ENCODE measurements around the gene SENP2. TPM values are rescaled to one million over a fixed set of nuclear protein-coding genes. Genes with fewer than 3 reads are reported as not detected.

Gene SENP2
- total and polyA plus RNA-seq, 9 of the 15 experiments (the other 6 are each of a cell fraction or from before 2014, with no cell fraction given), result 11.8 to 67.1 (median 41.1) TPM

GRCh38 chr3:185555860-185556347, 30.2 kb upstream of the SENP2 start:
- H3K9ac ChIP-seq (ENCODE audit: insufficient read depth in 1 of 2, low read depth in 2 of 2, low read length in 2 of 2), result no peak overlapping the region
- BruUV-seq (replicated peaks), result no TSS peak
- H3K27ac ChIP-seq (ENCODE audit: extremely low read depth, low read depth, low read length), result no peak overlapping the region
- H3K9me3 ChIP-seq (replicated peaks; ENCODE audit: control insufficient read depth, insufficient read depth, low read depth, low read length), result 0 out of 2 replicates have a peak, but pooled peaks cover 2% of the 10 kb centered on the region
- FAIRE-seq, result no peak
- no peaks in the 10 kb centered on the region for H3K27me3 ChIP-seq (ENCODE audit: control insufficient read depth in 2 of 2, insufficient read depth in 2 of 2, low read length in 2 of 2)
- ChIA-PET CTCF (ENCODE audit: low intra/inter-chr PET ratio) (interaction anchor here (0.6 kb wide), 1 partner anchor 681 kb away, joined by 3 read pairs; no protein-coding TSS in a partner anchor), POLR2A (no interaction called here)
- no peak overlapping the region for H3K4me3 ChIP-seq
- peaks cover 14 to 20% of the 10 kb centered on the region in 2 experiments; a peak in 3 of 5 replicates for H3K4me1 ChIP-seq (replicated peaks in 1 of 2; ENCODE audit: control insufficient read depth in 2 of 2, insufficient read depth in 2 of 2, low read length in 2 of 2)
- no peaks in the 10 kb centered on the region for H3K9me1 ChIP-seq (ENCODE audit: control insufficient read depth, insufficient read depth, low read length)
- H3K4me2 ChIP-seq (ENCODE audit: insufficient read depth, low read length), result no peak overlapping the region
- H4K20me1 ChIP-seq (replicated peaks; ENCODE audit: control insufficient read depth, insufficient read depth, low read length), result no peaks in the 10 kb centered on the region
- ATAC-seq, result no peak
- no peaks in the 10 kb centered on the region for H3K79me2 ChIP-seq (ENCODE audit: control insufficient read depth, insufficient read depth, low read length)
- TF ChIP-seq PTBP1 (IDR thresholded peaks at IDR 0.05; ENCODE audit: low read depth, low read length), result no peak
- no peak for TF ChIP-seq BCLAF1 (IDR thresholded peaks at IDR 0.05; ENCODE audit: borderline replicate concordance in 1 of 2, control insufficient read depth in 1 of 2, low read depth in 2 of 2, low read length in 1 of 2)
- peak; percentile 64 for TF ChIP-seq NFIC (IDR thresholded peaks at IDR 0.05)
- no peak for TF ChIP-seq KAT8 (IDR thresholded peaks at IDR 0.05; ENCODE audit: low read depth)
- TF ChIP-seq ZNF431 (CRISPR knock-in tag; IDR thresholded peaks at IDR 0.05), result no peak
- TF ChIP-seq CBX3 (IDR thresholded peaks at IDR 0.05; ENCODE audit: borderline replicate concordance in 1 of 2, low read length in 2 of 2), result no peak
- TF ChIP-seq TAF7 (tag; IDR thresholded peaks at IDR 0.05), result no peak
- peak; percentile 25; the same call in 1 of the 2 replicates for TF ChIP-seq CBFA2T3 (IDR thresholded peaks at IDR 0.05)
- no peak for TF ChIP-seq MEF2A (IDR thresholded peaks at IDR 0.05; ENCODE audit: control insufficient read depth, low read depth, low read length)
- TF ChIP-seq SAFB2 (IDR thresholded peaks at IDR 0.05; ENCODE audit: borderline replicate concordance, low read depth, low read length, severe bottlenecking), result no peak
- no peak for TF ChIP-seq CUX1 (CRISPR knock-in tag; IDR thresholded peaks at IDR 0.05)
- 92% methylated on average over 1 of the region's 1 CpG for WGBS (ENCODE audit: insufficient coverage, low coverage, missing lambda C conversion rate)
- H2AFZ ChIP-seq (ENCODE audit: low read depth, low read length), result no peak overlapping the region
- H3K36me3 ChIP-seq (ENCODE audit: control insufficient read depth, insufficient read depth, low read length), result no peaks in the 10 kb centered on the region
- intact Hi-C loops (cut with micrococcal nuclease) (loop anchor here (5.0 kb wide), 1 partner anchor 204 kb away; no protein-coding TSS in a partner anchor), in situ Hi-C loops (cut with MboI) (no loop called here)
- no peak for DNase-seq (ENCODE audit: extremely low read depth in 1 of 4, low spot score in 3 of 4)
